K562 (cell line): ENCODE measurements around the gene EPPIN. TPM values are rescaled to one million over a fixed set of nuclear protein-coding genes. Genes with fewer than 3 reads are reported as not detected.
"Not testable (repeated sequence)": the region's sequence is repeated elsewhere in the genome, so short reads cannot be mapped to it uniquely, and the experiment has no call there.

ENCODE experiments used
- ATAC-seq: fragments of 200-7000 bp; cut with Tn5 transposase; 3 replicates; pipeline ENCODE4 v1.9.1; 2020; ENCODE audit warnings: moderate library complexity
- BruUV-seq: library from RNA; stranded (reverse); fragments of 400-500 nt; replicated peaks from 2 replicates; lab custom pipeline; 2021; lab: Mats Ljungman, UMichigan
- CTCF ChIA-PET: fragments of 300-600 bp; formaldehyde crosslinking; extraction: SDS; loops from one replicate; lab custom pipeline; 2021; ENCODE audit warnings: low intra/inter-chr PET ratio; lab: Yijun Ruan, JAX
- POLR2A ChIA-PET: fragments of 300-600, 350-650 bp; sonication (Branson Sonifier 250); formaldehyde crosslinking; extraction: SDS; loops from one replicate; lab custom pipeline; 2021; ENCODE audit warnings: antibody characterized with exemption, inconsistent platforms; lab: Yijun Ruan, JAX
- DNase-seq, 4 experiments: peaks; one replicate each; pipeline versions ENCODE4 v3.0.0 to v3.0.0-alpha.2; 2011 to 2018; ENCODE audit warnings: low spot score in 3 of 4, mixed read lengths in 3 of 4; ENCODE audit errors: extremely low read depth in 1 of 4
- FAIRE-seq: peaks from 2 replicates; lab custom pipeline; 2011; peaks lifted over from hg19 to GRCh38; lab: Jason Lieb, UNC
- H2AFZ ChIP-seq: 2 replicates; pipeline ENCODE4 v1.6.0; 2011; ENCODE audit warnings: low read depth, low read length, control low read depth, inconsistent platforms
- H3K27ac ChIP-seq: fragments of 200-600 bp; 3 replicates; pipeline ENCODE4 v1.8.0; 2011; ENCODE audit warnings: low read depth, mild to moderate bottlenecking, control low read depth, inconsistent platforms, low read length, moderate library complexity, mixed read lengths; ENCODE audit errors: extremely low read depth
- H3K27me3 ChIP-seq, 2 experiments: fragments of 300-600 bp in 1 of 2; 2 replicates in 1 of 2; 3 replicates in 1 of 2; pipeline versions ENCODE4 v1.6.0 to v1.8.0; 2011; ENCODE audit warnings: inconsistent platforms in 2 of 2, low read length in 2 of 2, mild to moderate bottlenecking in 1 of 2, mixed read lengths in 1 of 2, moderate library complexity in 1 of 2; ENCODE audit not compliant: control insufficient read depth in 2 of 2, insufficient read depth in 2 of 2
- H3K36me3 ChIP-seq: fragments of 300-600 bp; 3 replicates; pipeline ENCODE4 v1.8.0; 2011; ENCODE audit warnings: mild to moderate bottlenecking, low read length, inconsistent platforms; ENCODE audit not compliant: control insufficient read depth, insufficient read depth
- H3K4me1 ChIP-seq, 2 experiments: fragments of 200-600 bp in 1 of 2; replicated peaks in 1 of 2; 2 replicates in 1 of 2; 3 replicates in 1 of 2; pipeline versions ENCODE4 v1.5.1 to v1.8.0; 2011; ENCODE audit warnings: inconsistent platforms in 2 of 2, low read length in 2 of 2, mild to moderate bottlenecking in 1 of 2, mixed read lengths in 1 of 2, moderate library complexity in 1 of 2; ENCODE audit not compliant: control insufficient read depth in 2 of 2, insufficient read depth in 2 of 2
- H3K4me2 ChIP-seq: 2 replicates; pipeline ENCODE4 v1.6.1; 2011; ENCODE audit warnings: low read length, control low read depth, inconsistent platforms, mixed read lengths; ENCODE audit not compliant: insufficient read depth
- H3K4me3 ChIP-seq: fragments of 200-600 bp; sonication (generic), shearing (Covaris generic); 2 replicates; pipeline ENCODE4 v1.5.1; 2016; ENCODE audit warnings: control low read depth, inconsistent platforms
- H3K79me2 ChIP-seq: fragments of 200-600 bp; 3 replicates; pipeline ENCODE4 v1.8.0; 2011; ENCODE audit warnings: low read length, inconsistent platforms; ENCODE audit not compliant: control insufficient read depth, insufficient read depth
- H3K9ac ChIP-seq, 2 experiments: 2 replicates each; pipeline versions ENCODE4 v1.6.0 to v1.6.1; 2011; ENCODE audit warnings: low read depth in 2 of 2, low read length in 2 of 2, control low read depth in 1 of 2, inconsistent platforms in 1 of 2, mild to moderate bottlenecking in 1 of 2, mixed read lengths in 1 of 2; ENCODE audit not compliant: insufficient read depth in 1 of 2
- H3K9me1 ChIP-seq: one replicate; pipeline ENCODE4 v1.6.0; 2011; ENCODE audit warnings: inconsistent platforms, mild to moderate bottlenecking, low read length, moderate library complexity; ENCODE audit not compliant: control insufficient read depth, insufficient read depth
- H3K9me3 ChIP-seq: replicated peaks from 2 replicates; pipeline ENCODE4 v1.5.1; 2011; ENCODE audit warnings: low read depth, low read length, inconsistent platforms; ENCODE audit not compliant: control insufficient read depth, insufficient read depth
- H4K20me1 ChIP-seq: replicated peaks from 2 replicates; pipeline ENCODE4 v1.6.1; 2011; ENCODE audit warnings: low read length, inconsistent platforms, mixed read lengths; ENCODE audit not compliant: control insufficient read depth, insufficient read depth
- WGBS: fragments of 100-300 bp; shearing (Covaris generic); methylation state at CpG from one replicate; pipeline ENCODE4 v1.1.6; 2016; ENCODE audit warnings: low coverage, mixed read lengths; ENCODE audit not compliant: insufficient coverage; ENCODE audit errors: missing lambda C conversion rate; 5-methylcytosine and 5-hydroxymethylcytosine counted together
- in situ Hi-C: fragments of 300-500 bp; cut with MboI; formaldehyde crosslinking; loops from 4 replicates; pipeline ENCODE4 v1.15.0; 2018; ENCODE audit warnings: inconsistent platforms, mixed read lengths
- intact Hi-C: fragments of 100-400 bp; cut with micrococcal nuclease; formaldehyde crosslinking; loops from 2 replicates; pipeline ENCODE4 v1.14.2; 2022
- polyA plus RNA-seq, 8 experiments: library from polyadenylated mRNA; depleted of rRNA in 4 of 8; stranded (reverse) in 5 of 8; unstranded in 3 of 8; fragments of >200 nt; fragmentation: Nextera tagmentation in 2 of 8; fragmentation: Illumina TruSeq in 1 of 8; extraction: Ambion mirVana in 2 of 8; extraction: Trizol in 1 of 8; gene quantifications; 2 replicates each; pipeline versions ENCODE4 v1.2.1 to v1.2.3, GENCODE V29; 2011 to 2014; ENCODE audit warnings: inconsistent platforms in 1 of 8, missing spikeins in 1 of 8
- total RNA-seq, 7 experiments: library from RNA; depleted of rRNA in 6 of 7; stranded (reverse); fragments of >200 nt in 6 of 7; fragmentation: Illumina TruSeq in 2 of 7; extraction: Trizol in 2 of 7; gene quantifications; 2 replicates each; pipeline versions ENCODE4 v1.2.1 to v1.2.3, GENCODE V29; 2011 to 2021; ENCODE audit warnings: low replicate concordance in 1 of 7

EPPIN gene
- total and polyA plus RNA-seq, 9 of the 15 experiments (the other 6 are each of a cell fraction or from before 2014, with no cell fraction given) = not detected

- ATAC-seq, H3K4me3 ChIP-seq, H3K36me3 ChIP-seq, POLR2A ChIA-PET, CTCF ChIA-PET, H4K20me1 ChIP-seq, H3K4me1 ChIP-seq, FAIRE-seq, BruUV-seq, in situ Hi-C loops, H3K9me1 ChIP-seq, H3K27me3 ChIP-seq, H3K4me2 ChIP-seq, H3K9ac ChIP-seq, DNase-seq, H3K79me2 ChIP-seq, H2AFZ ChIP-seq, H3K9me3 ChIP-seq, intact Hi-C loops, H3K27ac ChIP-seq: not testable (repeated sequence)
- 0% methylated on average over 5 of the region's 5 CpGs for WGBS
Observed at GRCh38 chr20:45585986-45586385, 38.8 kb upstream of the EPPIN start.

GRCh38 chr20:45584294-45584693 lies 37.1 kb upstream of the EPPIN start:
- BruUV-seq, DNase-seq, CTCF ChIA-PET, H3K9ac ChIP-seq, H3K9me3 ChIP-seq, H3K79me2 ChIP-seq, POLR2A ChIA-PET, FAIRE-seq, intact Hi-C loops, H4K20me1 ChIP-seq, H3K27ac ChIP-seq, H3K36me3 ChIP-seq, H3K9me1 ChIP-seq, ATAC-seq, H3K27me3 ChIP-seq, H3K4me3 ChIP-seq, in situ Hi-C loops, H3K4me1 ChIP-seq, H2AFZ ChIP-seq, H3K4me2 ChIP-seq: not testable (repeated sequence)
- 3% methylated on average over 5 of the region's 5 CpGs for WGBS
